H1 (cell line): ENCODE measurements around the gene PDZD2.

ENCODE experiments used
- BRCA1 ChIP-seq: IDR thresholded peaks from 2 replicates; pipeline ENCODE4 v1.6.1; 2012; ENCODE audit warnings: low read depth, low read length, improper control_type of control experiment
- CBX5 ChIP-seq: fragments of 300-800, 300-1000 bp; sonication (generic); IDR thresholded peaks from 2 replicates; pipeline ENCODE4 v1.7.1; 2016; ENCODE audit warnings: antibody characterized with exemption, low read length, low read depth
- CHD2 ChIP-seq: IDR thresholded peaks from 2 replicates; pipeline ENCODE4 v1.6.1; 2012; ENCODE audit warnings: low read length, improper control_type of control experiment
- CREB1 ChIP-seq: IDR thresholded peaks from 2 replicates; pipeline ENCODE4 v1.6.1; 2012; ENCODE audit warnings: inconsistent platforms
- CTCF ChIP-seq, 3 experiments: IDR thresholded peaks; 1 replicate in 2 of 3; 2 replicates in 1 of 3; pipeline versions ENCODE4 v1.5.1 to v1.6.1; 2011; ENCODE audit warnings: low read length in 3 of 3, mild to moderate bottlenecking in 3 of 3, inconsistent platforms in 2 of 3, low read depth in 1 of 3, moderate library complexity in 1 of 3; ENCODE audit not compliant: insufficient read depth in 1 of 3; ENCODE audit errors: control extremely low read depth in 1 of 3
- EP300 ChIP-seq, 2 experiments: IDR thresholded peaks; 1 replicate in 1 of 2; 2 replicates in 1 of 2; pipeline ENCODE4 v1.6.1; 2011 to 2012; ENCODE audit warnings: low read depth in 2 of 2, low read length in 2 of 2, mild to moderate bottlenecking in 2 of 2, borderline replicate concordance in 1 of 2, inconsistent platforms in 1 of 2, moderate library complexity in 1 of 2
- JUND ChIP-seq: IDR thresholded peaks from 2 replicates; pipeline ENCODE4 v1.6.1; 2011; ENCODE audit warnings: mild to moderate bottlenecking, improper control_type of control experiment, low read length
- NRF1 ChIP-seq: IDR thresholded peaks from 2 replicates; pipeline ENCODE4 v1.6.1; 2011; ENCODE audit warnings: mild to moderate bottlenecking, low read depth, low read length, improper control_type of control experiment
- POLR2A ChIP-seq, 2 experiments: IDR thresholded peaks; 1 replicate in 1 of 2; 2 replicates in 1 of 2; pipeline ENCODE4 v1.6.1; 2011; ENCODE audit warnings: low read depth in 2 of 2, low read length in 2 of 2, mild to moderate bottlenecking in 2 of 2; ENCODE audit errors: control extremely low read depth in 1 of 2
- TF ChIP-seq, protein P1 (sequence below): IDR thresholded peaks from 2 replicates; pipeline ENCODE4 v1.6.1; 2011; ENCODE audit warnings: low read length, improper control_type of control experiment

DNA sequence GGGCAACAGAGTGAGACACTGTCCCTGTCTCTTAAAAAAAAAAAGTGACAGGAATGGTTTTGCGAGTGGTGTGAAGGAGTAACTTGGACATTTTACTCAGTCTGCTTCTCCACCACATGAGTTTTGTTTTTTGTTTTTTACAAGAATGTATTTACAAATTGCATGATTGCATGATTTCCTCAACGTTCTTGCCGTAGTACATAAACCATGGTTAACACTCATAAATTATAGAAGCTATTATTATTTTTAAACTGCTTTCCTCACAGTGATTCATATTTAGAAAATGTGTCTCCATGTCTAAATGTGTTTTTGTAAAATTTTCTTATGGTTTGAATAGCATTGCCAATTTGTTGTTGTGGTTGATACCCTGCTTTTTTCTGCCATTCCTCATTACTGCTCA, 315.2 kb downstream of the PDZD2 start:
- TF ChIP-seq EP300 (IDR thresholded peaks at IDR 0.05; ENCODE audit: borderline replicate concordance in 1 of 2, low read depth in 2 of 2, low read length in 2 of 2), result no peak
- TF ChIP-seq BRCA1, result no peak
- no peak for TF ChIP-seq CTCF (IDR thresholded peaks at IDR 0.05; ENCODE audit: control extremely low read depth in 1 of 3, insufficient read depth in 1 of 3, low read depth in 1 of 3, low read length in 3 of 3)
- TF ChIP-seq CBX5, result no peak
- TF ChIP-seq, protein P1, sequence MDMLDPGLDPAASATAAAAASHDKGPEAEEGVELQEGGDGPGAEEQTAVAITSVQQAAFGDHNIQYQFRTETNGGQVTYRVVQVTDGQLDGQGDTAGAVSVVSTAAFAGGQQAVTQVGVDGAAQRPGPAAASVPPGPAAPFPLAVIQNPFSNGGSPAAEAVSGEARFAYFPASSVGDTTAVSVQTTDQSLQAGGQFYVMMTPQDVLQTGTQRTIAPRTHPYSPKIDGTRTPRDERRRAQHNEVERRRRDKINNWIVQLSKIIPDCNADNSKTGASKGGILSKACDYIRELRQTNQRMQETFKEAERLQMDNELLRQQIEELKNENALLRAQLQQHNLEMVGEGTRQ, result no peak
- TF ChIP-seq CHD2, result no peak
- no peak for TF ChIP-seq CREB1
- TF ChIP-seq JUND, result no peak
- no peak for TF ChIP-seq POLR2A (IDR thresholded peaks at IDR 0.05; ENCODE audit: control extremely low read depth in 1 of 2, low read depth in 2 of 2, low read length in 2 of 2)
- TF ChIP-seq NRF1, result no peak
